Stimulated activated CD8-positive, alpha-beta memory T cell treated with anti-CD3 and anti-CD28 coated beads, Interleukin-4, amount 100 ng/mL, for 1 hour (primary cell): ENCODE data around the gene GRIN2C.
"Not testable (repeated sequence)": the region's sequence is repeated elsewhere in the genome, so short reads cannot be mapped to it uniquely, and the experiment has no call there.

ENCODE experiments used
- DNase-seq, 2 donors: peaks; one replicate each; pipeline ENCODE4 v3.0.0-alpha.2; 2020; ENCODE audit warnings: low read depth in 2 of 2, low spot score in 1 of 2

GRIN2C gene

GRCh38 chr17:74859459-74860228 is at the start of gene GRIN2C:
Gene GRIN2C, minus strand, starts transcription at chr17:74859885. Its CDS starts 4,793 bp downstream, at chr17:74855092.
- DNase-seq, result no peak

- not testable (repeated sequence) for DNase-seq
Measured at GRCh38 chr17:74909097-74909496, 49.4 kb upstream of the GRIN2C start.

GRCh38 chr17:74907012-74907411 is 47.3 kb upstream of the GRIN2C start:
- DNase-seq, result no peak

GRCh38 chr17:74906214-74906793 is 46.6 kb upstream of the GRIN2C start:
- DNase-seq, result not testable (repeated sequence)

DNA sequence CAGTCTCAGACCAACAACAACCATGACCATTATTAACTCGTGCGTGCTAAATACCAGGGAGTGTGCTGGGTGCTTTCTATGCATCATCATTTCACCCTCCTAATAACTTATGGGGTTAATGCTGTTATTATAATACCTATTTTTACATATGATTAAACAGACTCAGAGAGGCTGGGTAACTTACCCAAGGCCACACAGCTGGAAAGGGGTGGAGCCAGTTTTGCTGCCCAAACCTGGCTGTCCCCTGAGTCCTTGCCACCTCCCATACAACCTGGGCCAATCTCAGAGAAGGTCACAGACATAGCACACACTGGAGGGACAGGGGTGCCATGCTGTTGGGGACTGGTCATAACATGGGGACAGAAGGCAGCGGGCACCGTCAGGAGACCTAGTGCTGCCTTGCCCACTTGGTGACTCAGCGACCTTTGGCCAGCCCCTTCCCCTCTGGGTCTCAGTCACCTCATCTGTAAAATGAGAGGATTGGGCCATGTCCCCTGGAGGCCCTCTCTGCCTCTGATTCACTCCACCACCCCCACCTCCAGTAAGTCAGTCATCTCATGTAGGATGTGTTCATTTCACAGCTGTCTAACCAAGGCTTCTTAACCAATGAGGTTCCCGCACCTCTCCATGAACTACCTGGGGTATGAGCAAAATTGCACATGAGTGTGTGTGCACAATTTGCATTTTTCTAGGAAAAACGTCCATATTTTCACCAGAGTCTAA is 45.2 kb upstream of the GRIN2C start:
- no peak for DNase-seq

DNA sequence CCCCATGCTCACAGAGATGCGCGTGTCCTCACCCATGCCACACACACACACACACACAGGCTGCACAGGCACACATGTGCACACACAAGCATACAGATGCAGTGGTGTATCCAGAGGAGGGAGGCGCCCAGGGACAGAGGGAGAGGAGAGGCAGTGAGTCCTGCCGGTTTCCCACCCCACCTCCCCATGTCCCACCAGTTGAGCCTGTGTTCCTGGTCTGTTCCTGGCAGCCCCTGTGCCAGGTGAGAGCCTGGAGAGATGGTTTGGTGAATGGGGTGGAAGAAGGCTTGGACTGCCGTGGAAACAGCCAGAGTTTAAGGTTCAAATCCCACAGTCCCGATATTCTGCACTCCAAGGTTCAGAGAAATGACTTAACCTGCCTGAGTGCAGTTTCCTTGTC is 44.0 kb upstream of the GRIN2C start:
- no peak for DNase-seq

GRCh38 chr17:74903034-74903433 is 43.3 kb upstream of the GRIN2C start:
- DNase-seq, result no peak

- no peak for DNase-seq
Measured at GRCh38 chr17:74901353-74902135, 41.9 kb upstream of the GRIN2C start.

- DNase-seq, result no peak
Measured at GRCh38 chr17:74900208-74900607, 40.5 kb upstream of the GRIN2C start.

DNA sequence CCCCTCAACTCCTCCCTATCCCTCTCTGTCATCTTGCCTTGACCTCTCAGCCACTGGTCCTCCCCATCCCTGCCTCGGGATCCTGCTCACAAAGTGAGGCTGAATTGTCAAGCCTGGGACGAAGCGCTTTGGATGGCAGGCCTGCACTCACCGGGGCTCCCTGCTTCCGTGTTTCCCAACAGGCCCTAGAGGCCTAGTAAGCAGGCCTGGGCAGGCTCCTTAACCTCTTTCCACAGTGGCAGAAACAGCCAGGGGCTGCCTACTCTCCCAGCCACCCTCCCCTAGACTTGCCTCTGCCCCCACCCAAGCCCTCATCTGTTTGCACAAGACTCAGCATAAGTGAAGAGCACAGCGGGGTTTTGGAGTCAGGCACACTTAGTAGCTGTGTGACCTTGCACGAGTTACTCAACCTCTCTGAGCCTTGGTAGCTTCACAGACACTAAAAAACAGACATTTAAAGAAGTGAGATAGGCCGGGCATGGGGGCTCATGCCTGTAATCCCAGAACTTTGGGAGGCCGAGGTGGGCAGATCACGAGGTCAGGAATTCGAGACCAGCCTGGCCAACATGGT is 38.8 kb upstream of the GRIN2C start:
- DNase-seq, result no peak

DNA sequence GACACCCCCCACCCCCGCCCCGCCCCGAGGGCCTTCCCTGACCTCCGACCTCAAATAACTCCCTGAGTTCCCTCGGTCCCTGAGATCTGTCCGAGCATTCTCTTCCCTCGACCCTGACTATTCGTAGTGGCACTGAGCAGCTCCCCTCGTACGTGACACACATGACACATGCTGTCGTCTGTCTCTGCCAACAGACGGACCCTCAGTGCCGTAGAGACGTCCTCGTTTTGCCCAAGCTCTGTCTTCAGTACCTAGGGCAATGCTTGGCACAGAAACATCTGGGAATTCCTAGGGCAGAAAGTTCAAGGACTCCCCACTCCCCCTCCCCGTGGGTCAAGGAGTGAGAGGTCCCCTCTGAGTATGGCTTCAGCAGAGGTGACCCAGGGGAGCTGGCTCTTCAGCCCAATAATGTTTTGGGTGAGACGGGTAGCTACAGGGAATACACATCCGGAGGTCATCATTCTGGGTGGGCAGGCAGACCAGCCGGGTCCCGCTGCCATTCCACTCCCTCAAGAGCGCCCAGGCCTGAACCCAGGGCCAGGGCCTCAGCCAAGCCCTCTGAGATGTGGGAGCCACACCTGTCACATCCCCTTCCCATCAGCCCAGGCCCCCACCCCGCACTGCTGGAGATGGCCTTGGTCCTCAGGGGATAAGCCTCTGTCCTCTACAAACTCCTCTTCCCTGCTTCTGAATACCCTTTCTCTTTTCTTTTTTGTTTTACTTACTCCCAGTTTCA is 34.4 kb upstream of the GRIN2C start:
- no peak for DNase-seq

DNA sequence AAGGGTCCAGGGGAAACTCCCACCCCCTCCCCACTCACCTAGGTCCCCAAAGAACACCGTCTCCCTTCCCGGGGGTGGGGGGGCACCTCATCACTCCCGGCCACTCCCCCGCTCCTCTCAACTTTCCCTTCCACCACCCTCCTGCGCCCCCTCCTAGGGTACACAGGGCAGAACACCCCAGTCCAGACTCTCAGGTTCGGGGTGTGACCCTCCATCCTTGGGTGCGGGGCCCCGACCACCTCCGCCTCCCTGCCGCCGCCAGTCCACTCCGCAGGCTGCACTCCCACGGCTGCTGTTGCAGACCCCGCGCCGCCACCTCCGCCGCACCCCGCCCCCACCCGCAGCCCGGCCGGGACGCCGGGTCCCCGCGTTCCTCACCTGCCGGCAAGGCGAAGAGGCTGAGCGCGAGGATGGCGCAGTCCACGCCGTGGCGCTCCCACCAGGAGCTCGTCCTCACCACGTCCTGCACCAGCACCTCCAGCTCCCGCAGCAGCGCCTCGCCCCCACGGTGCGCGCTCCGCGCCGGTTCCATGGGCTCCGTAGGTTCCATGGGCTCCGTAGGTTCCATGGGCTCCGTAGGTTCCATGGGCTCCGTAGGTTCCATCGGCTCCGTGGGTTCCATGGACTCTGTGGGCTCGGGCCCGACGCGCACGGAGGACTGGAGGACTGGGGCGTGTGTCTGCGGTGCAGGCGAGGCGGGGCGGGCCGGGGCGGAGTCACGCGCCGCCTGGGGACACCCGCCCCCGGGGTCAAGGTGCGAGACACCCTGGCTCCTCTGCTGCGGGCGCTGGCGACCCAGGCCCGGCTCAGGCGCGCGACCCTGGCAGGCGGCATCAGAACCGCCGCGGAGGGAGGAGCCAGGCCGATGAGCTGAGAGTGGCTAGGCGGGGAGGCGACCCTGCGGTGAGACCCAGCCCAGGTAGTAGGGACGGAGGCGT is 33.6 kb upstream of the GRIN2C start, which contains the start of gene FADS6:
TSS of gene FADS6 (minus strand) at position 660 of the 938 bp plus-strand sequence. CDS start at position 622, 38 bp downstream.
- no peak for DNase-seq

- DNase-seq, result no peak
Measured at GRCh38 chr17:74892013-74892841, 32.5 kb upstream of the GRIN2C start.

- no peak for DNase-seq
Measured at GRCh38 chr17:74890554-74890953, 30.9 kb upstream of the GRIN2C start.

DNA sequence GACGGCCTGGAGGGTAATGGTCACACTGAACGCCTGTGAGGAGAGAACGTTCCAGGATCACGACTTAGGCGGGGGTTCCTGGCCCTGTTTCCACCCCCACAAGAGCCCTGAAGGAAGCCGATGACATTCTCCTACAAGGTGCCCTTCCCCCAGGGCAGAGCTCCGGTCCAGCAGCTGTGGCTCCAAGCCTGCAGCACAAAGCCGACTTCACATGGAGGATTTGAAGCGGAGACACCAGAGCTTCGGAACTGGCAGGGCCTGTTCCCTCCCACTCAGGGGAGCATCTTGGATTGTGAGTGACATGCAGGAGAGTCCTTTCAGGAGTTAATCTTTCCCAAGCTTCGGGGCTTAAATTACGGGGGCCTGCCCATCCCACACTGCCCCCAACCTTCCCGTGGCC is 28.8 kb upstream of the GRIN2C start:
- no peak for DNase-seq

GRCh38 chr17:74883241-74883745 is 23.6 kb upstream of the GRIN2C start:
- DNase-seq, result no peak

- DNase-seq, result no peak
Measured at GRCh38 chr17:74882517-74883240, 23.0 kb upstream of the GRIN2C start.
